IPS-18c (cell line): ENCODE results near the gene BARX1.
"Not testable (repeated sequence)": the region's sequence is repeated elsewhere in the genome, so short reads cannot be mapped to it uniquely, and the experiment has no call there.

Experiments used
- H3K4me3 ChIP-seq: 2 replicates; pipeline ENCODE4 v1.7.0; 2013; ENCODE audit warnings: low read depth, mild to moderate bottlenecking, low read length, moderate library complexity; ENCODE audit not compliant: insufficient read depth
- H3K9me3 ChIP-seq: one replicate; pipeline ENCODE4 v1.6.1; 2013; ENCODE audit warnings: mild to moderate bottlenecking, low read length, moderate library complexity; ENCODE audit not compliant: control insufficient read depth, insufficient read depth

Gene BARX1

GRCh38 chr9:93945400-93946337 lies 9.5 kb downstream of the BARX1 start:
- Histone ChIP-seq H3K9me3 (peaks cover 5% of the 10 kb centered on the region), H3K4me3 (peak overlapping the region; percentile 34; the same call in 1 of the 2 replicates)

GRCh38 chr9:93944011-93944410 lies 11.1 kb downstream of the BARX1 start:
- H3K9me3 ChIP-seq = no peaks in the 10 kb centered on the region
- H3K4me3 ChIP-seq = no peak overlapping the region

- no peaks in the 10 kb centered on the region for H3K9me3 ChIP-seq
- H3K4me3 ChIP-seq = no peak overlapping the region
Measured at GRCh38 chr9:93942161-93942560, 13.0 kb downstream of the BARX1 start.

- H3K4me3 ChIP-seq = no peak overlapping the region
- H3K9me3 ChIP-seq = no peaks in the 10 kb centered on the region
Measured at GRCh38 chr9:93941493-93941892, 13.7 kb downstream of the BARX1 start.

- Histone ChIP-seq H3K4me3 (no peak overlapping the region), H3K9me3 (no peaks in the 10 kb centered on the region)
Measured at GRCh38 chr9:93940951-93941350, 14.2 kb downstream of the BARX1 start.

- H3K4me3 ChIP-seq, H3K9me3 ChIP-seq: not testable (repeated sequence)
Measured at GRCh38 chr9:93939589-93939988, 15.6 kb downstream of the BARX1 start.

GRCh38 chr9:93937193-93937592 lies 18.0 kb downstream of the BARX1 start:
- Histone ChIP-seq H3K4me3 (no peak overlapping the region), H3K9me3 (no peaks in the 10 kb centered on the region)

- H3K4me3 ChIP-seq = no peak overlapping the region
- H3K9me3 ChIP-seq = no peaks in the 10 kb centered on the region
Measured at GRCh38 chr9:93931905-93932304, 23.2 kb downstream of the BARX1 start.

GRCh38 chr9:93930070-93930469 lies 25.1 kb downstream of the BARX1 start:
- H3K4me3 ChIP-seq = no peak overlapping the region

GRCh38 chr9:93929231-93929630 lies 25.9 kb downstream of the BARX1 start:
- H3K4me3 ChIP-seq = no peak overlapping the region

More at GRCh38 chr9:93930070-93930469, 25.1 kb downstream of the BARX1 start:
- no peaks in the 10 kb centered on the region for H3K9me3 ChIP-seq

GRCh38 chr9:93922535-93922934 lies 32.6 kb downstream of the BARX1 start:
- no peak overlapping the region for H3K4me3 ChIP-seq

More at GRCh38 chr9:93929231-93929630, 25.9 kb downstream of the BARX1 start:
- no peaks in the 10 kb centered on the region for H3K9me3 ChIP-seq

GRCh38 chr9:93920131-93920800 lies 34.9 kb downstream of the BARX1 start:
- Histone ChIP-seq H3K9me3 (peaks cover 2% of the 10 kb centered on the region), H3K4me3 (no peak overlapping the region)

More at GRCh38 chr9:93922535-93922934, 32.6 kb downstream of the BARX1 start:
- H3K9me3 ChIP-seq = no peaks in the 10 kb centered on the region

- H3K9me3 ChIP-seq = peaks cover 2% of the 10 kb centered on the region
- no peak overlapping the region for H3K4me3 ChIP-seq
Measured at GRCh38 chr9:93918061-93918460, 37.1 kb downstream of the BARX1 start.

GRCh38 chr9:93917121-93917853 lies 37.9 kb downstream of the BARX1 start:
- peaks cover 2% of the 10 kb centered on the region for H3K9me3 ChIP-seq
- no peak overlapping the region for H3K4me3 ChIP-seq

- no peak overlapping the region for H3K4me3 ChIP-seq
- H3K9me3 ChIP-seq = peaks cover 2% of the 10 kb centered on the region
Measured at GRCh38 chr9:93916358-93916757, 38.8 kb downstream of the BARX1 start.

- Histone ChIP-seq H3K9me3 (peaks cover under 1% of the 10 kb centered on the region), H3K4me3 (no peak overlapping the region)
Measured at GRCh38 chr9:93911801-93912554, 43.2 kb downstream of the BARX1 start.
